GM08714 (cell line): ENCODE measurements around the gene IGSF23.
"Not testable (repeated sequence)": the region's sequence is repeated elsewhere in the genome, so short reads cannot be mapped to it uniquely, and the experiment has no call there.

Source experiments
- H3K4me3 ChIP-seq: fragments of 200-500 bp; sonication (Bioruptor generic); 2 replicates; pipeline ENCODE4 v1.5.1; 2014; ENCODE audit warnings: mild to moderate bottlenecking, low read length, inconsistent platforms
- ZNF274 ChIP-seq: IDR thresholded peaks from 2 replicates; pipeline ENCODE4 v1.6.1; 2012; ENCODE audit warnings: mild to moderate bottlenecking, low read depth, low read length

The IGSF23 gene

GRCh38 chr19:44614313-44614712 is 950 bp downstream of the IGSF23 start:
- no peak for TF ChIP-seq ZNF274
- no peak overlapping the region for H3K4me3 ChIP-seq

GRCh38 chr19:44615863-44616247 is 2.5 kb downstream of the IGSF23 start:
- no peak overlapping the region for H3K4me3 ChIP-seq
- no peak for TF ChIP-seq ZNF274

- TF ChIP-seq ZNF274, result no peak
Observed at GRCh38 chr19:44617110-44617880, 3.9 kb downstream of the IGSF23 start.

GRCh38 chr19:44618640-44619357 is 5.4 kb downstream of the IGSF23 start:
- no peak for TF ChIP-seq ZNF274
- H3K4me3 ChIP-seq, result no peak overlapping the region

More at GRCh38 chr19:44617110-44617880, 3.9 kb downstream of the IGSF23 start:
- H3K4me3 ChIP-seq, result no peak overlapping the region

GRCh38 chr19:44620667-44621066 is 7.3 kb downstream of the IGSF23 start:
- TF ChIP-seq ZNF274, result no peak
- no peak overlapping the region for H3K4me3 ChIP-seq

- no peak for TF ChIP-seq ZNF274
Observed at GRCh38 chr19:44621367-44621766, 8.0 kb downstream of the IGSF23 start.

GRCh38 chr19:44623080-44623479 is 9.7 kb downstream of the IGSF23 start:
- TF ChIP-seq ZNF274, result no peak
- H3K4me3 ChIP-seq, result no peak overlapping the region

More at GRCh38 chr19:44621367-44621766, 8.0 kb downstream of the IGSF23 start:
- no peak overlapping the region for H3K4me3 ChIP-seq

GRCh38 chr19:44623626-44624025 is 10.3 kb downstream of the IGSF23 start:
- TF ChIP-seq ZNF274, result no peak
- H3K4me3 ChIP-seq, result no peak overlapping the region

GRCh38 chr19:44624840-44625354 is 11.5 kb downstream of the IGSF23 start:
- TF ChIP-seq ZNF274, result no peak
- no peak overlapping the region for H3K4me3 ChIP-seq

GRCh38 chr19:44625637-44626036 is 12.3 kb downstream of the IGSF23 start:
- not testable (repeated sequence) for H3K4me3 ChIP-seq

GRCh38 chr19:44626048-44626624 is 12.8 kb downstream of the IGSF23 start:
- no peak for TF ChIP-seq ZNF274
- H3K4me3 ChIP-seq, result no peak overlapping the region

- H3K4me3 ChIP-seq, result no peak overlapping the region
- TF ChIP-seq ZNF274, result no peak
Observed at GRCh38 chr19:44627631-44628030, 14.3 kb downstream of the IGSF23 start.

GRCh38 chr19:44628793-44629192 is 15.4 kb downstream of the IGSF23 start:
- H3K4me3 ChIP-seq, result no peak overlapping the region
- TF ChIP-seq ZNF274, result no peak

- not testable (repeated sequence) for H3K4me3 ChIP-seq
Observed at GRCh38 chr19:44631611-44632010, 18.2 kb downstream of the IGSF23 start.

GRCh38 chr19:44634058-44634457 is 20.7 kb downstream of the IGSF23 start:
- not testable (repeated sequence) for H3K4me3 ChIP-seq
